Caco-2 (cell line): ENCODE measurements around the gene ATXN1. TPM values are rescaled to one million over a fixed set of nuclear protein-coding genes. Genes with fewer than 3 reads are reported as not detected.

ENCODE experiments used
- BruUV-seq: library from RNA; stranded (reverse); fragments of 400-500 nt; replicated peaks from 2 replicates; lab custom pipeline; 2021; lab: Mats Ljungman, UMichigan
- CTCF ChIA-PET: fragments of 300-600 bp; sonication (Branson Sonifier 250); formaldehyde crosslinking; loops from one replicate; lab custom pipeline; 2022; ENCODE audit warnings: antibody characterized with exemption; lab: Charles Lee
- POLR2A ChIA-PET: fragments of 300-600 bp; sonication (Branson Sonifier 250); formaldehyde crosslinking; loops from one replicate; lab custom pipeline; 2022; ENCODE audit warnings: antibody characterized with exemption; lab: Charles Lee
- DNase-seq, 2 experiments: peaks; one replicate each; pipeline versions ENCODE4 v3.0.0 to v3.0.0-alpha.2; 2020 to 2022
- H3K27me3 ChIP-seq: replicated peaks from 2 replicates; pipeline ENCODE4 v1.6.0; 2011; ENCODE audit warnings: low read length; ENCODE audit not compliant: control insufficient read depth, insufficient read depth
- H3K36me3 ChIP-seq: 2 replicates; pipeline ENCODE4 v1.5.1; 2011; ENCODE audit warnings: low read length; ENCODE audit not compliant: control insufficient read depth, insufficient read depth
- H3K4me1 ChIP-seq: fragments of 250-450 bp; sonication (Bioruptor Pico); 2 replicates; pipeline ENCODE4 v1.5.1; 2020; ENCODE audit warnings: mild to moderate bottlenecking
- H3K4me3 ChIP-seq: 2 replicates; pipeline ENCODE4 v1.5.1; 2011; ENCODE audit warnings: low read depth, mild to moderate bottlenecking, control low read depth, low read length
- H3K9me3 ChIP-seq: fragments of 250-450 bp; sonication (Bioruptor Pico); 2 replicates; pipeline ENCODE4 v1.5.1; 2020; ENCODE audit warnings: mild to moderate bottlenecking, moderate library complexity
- H3K27ac Mint-ChIP-seq: one replicate; pipeline ENCODE4 v1.8.0; 2022; ENCODE audit warnings: mixed read lengths; ENCODE audit not compliant: unreplicated experiment
- H3K27me3 Mint-ChIP-seq: one replicate; pipeline ENCODE4 v1.8.0; 2022; ENCODE audit warnings: mixed read lengths; ENCODE audit not compliant: insufficient read depth, unreplicated experiment
- H3K36me3 Mint-ChIP-seq: one replicate; pipeline ENCODE4 v1.8.0; 2022; ENCODE audit warnings: mild to moderate bottlenecking, mixed read lengths; ENCODE audit not compliant: insufficient read depth, unreplicated experiment
- H3K4me1 Mint-ChIP-seq: one replicate; pipeline ENCODE4 v1.8.0; 2022; ENCODE audit warnings: low read depth, mixed read lengths; ENCODE audit not compliant: unreplicated experiment
- H3K4me3 Mint-ChIP-seq: one replicate; pipeline ENCODE4 v1.8.0; 2022; ENCODE audit warnings: mild to moderate bottlenecking, moderate library complexity, mixed read lengths; ENCODE audit not compliant: unreplicated experiment
- H3K9me3 Mint-ChIP-seq: one replicate; pipeline ENCODE4 v1.8.0; 2022; ENCODE audit warnings: mixed read lengths; ENCODE audit not compliant: unreplicated experiment
- intact Hi-C: fragments of 100-400 bp; cut with micrococcal nuclease; formaldehyde crosslinking; loops from one replicate; pipeline ENCODE4 v1.10.0; 2022; ENCODE audit not compliant: unreplicated experiment
- total RNA-seq: library from RNA; stranded (reverse); gene quantifications from 2 replicates; pipeline ENCODE4 v1.2.3, GENCODE V29; 2022
- TF ChIP-seq, protein P1 (sequence below), 2 experiments: fragments of 200-600 bp in 1 of 2; IDR thresholded peaks; 1 replicate in 1 of 2; 2 replicates in 1 of 2; pipeline versions ENCODE4 v1.5.1 to v1.8.0; 2011 to 2022; ENCODE audit warnings: antibody characterized with exemption in 1 of 2, control low read depth in 1 of 2, inconsistent platforms in 1 of 2, low read depth in 1 of 2, low read length in 1 of 2, mild to moderate bottlenecking in 1 of 2, moderate library complexity in 1 of 2; ENCODE audit not compliant: insufficient read depth in 1 of 2, severe bottlenecking in 1 of 2, unreplicated experiment in 1 of 2

ATXN1 gene
- total RNA-seq, 1 experiment from 2014 or later = 14.2 TPM

- intact Hi-C loops = no loop called here
- no peaks in the 10 kb centered on the region for H3K27me3 ChIP-seq
- H3K4me3 ChIP-seq = no peak overlapping the region
- Mint-ChIP-seq H3K27me3 (no peaks in the 10 kb centered on the region), H3K36me3 (no peaks in the 10 kb centered on the region), H3K27ac (no peak overlapping the region), H3K9me3 (no peaks in the 10 kb centered on the region), H3K4me1 (no peaks in the 10 kb centered on the region), H3K4me3 (no peak overlapping the region)
- TF ChIP-seq, protein P1, sequence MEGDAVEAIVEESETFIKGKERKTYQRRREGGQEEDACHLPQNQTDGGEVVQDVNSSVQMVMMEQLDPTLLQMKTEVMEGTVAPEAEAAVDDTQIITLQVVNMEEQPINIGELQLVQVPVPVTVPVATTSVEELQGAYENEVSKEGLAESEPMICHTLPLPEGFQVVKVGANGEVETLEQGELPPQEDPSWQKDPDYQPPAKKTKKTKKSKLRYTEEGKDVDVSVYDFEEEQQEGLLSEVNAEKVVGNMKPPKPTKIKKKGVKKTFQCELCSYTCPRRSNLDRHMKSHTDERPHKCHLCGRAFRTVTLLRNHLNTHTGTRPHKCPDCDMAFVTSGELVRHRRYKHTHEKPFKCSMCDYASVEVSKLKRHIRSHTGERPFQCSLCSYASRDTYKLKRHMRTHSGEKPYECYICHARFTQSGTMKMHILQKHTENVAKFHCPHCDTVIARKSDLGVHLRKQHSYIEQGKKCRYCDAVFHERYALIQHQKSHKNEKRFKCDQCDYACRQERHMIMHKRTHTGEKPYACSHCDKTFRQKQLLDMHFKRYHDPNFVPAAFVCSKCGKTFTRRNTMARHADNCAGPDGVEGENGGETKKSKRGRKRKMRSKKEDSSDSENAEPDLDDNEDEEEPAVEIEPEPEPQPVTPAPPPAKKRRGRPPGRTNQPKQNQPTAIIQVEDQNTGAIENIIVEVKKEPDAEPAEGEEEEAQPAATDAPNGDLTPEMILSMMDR (IDR thresholded peaks at IDR 0.05; ENCODE audit: insufficient read depth in 1 of 2, low read depth in 1 of 2, low read length in 1 of 2, severe bottlenecking in 1 of 2, unreplicated experiment in 1 of 2) = no peak
- H3K36me3 ChIP-seq = no peaks in the 10 kb centered on the region
- ChIA-PET POLR2A (no interaction called here), CTCF (no interaction called here)
- H3K4me1 ChIP-seq = no peaks in the 10 kb centered on the region
- no TSS peak for BruUV-seq
- DNase-seq = no peak
- no peaks in the 10 kb centered on the region for H3K9me3 ChIP-seq
Observed at GRCh38 chr6:16301511-16301910, 459.7 kb downstream of the ATXN1 start.

DNA sequence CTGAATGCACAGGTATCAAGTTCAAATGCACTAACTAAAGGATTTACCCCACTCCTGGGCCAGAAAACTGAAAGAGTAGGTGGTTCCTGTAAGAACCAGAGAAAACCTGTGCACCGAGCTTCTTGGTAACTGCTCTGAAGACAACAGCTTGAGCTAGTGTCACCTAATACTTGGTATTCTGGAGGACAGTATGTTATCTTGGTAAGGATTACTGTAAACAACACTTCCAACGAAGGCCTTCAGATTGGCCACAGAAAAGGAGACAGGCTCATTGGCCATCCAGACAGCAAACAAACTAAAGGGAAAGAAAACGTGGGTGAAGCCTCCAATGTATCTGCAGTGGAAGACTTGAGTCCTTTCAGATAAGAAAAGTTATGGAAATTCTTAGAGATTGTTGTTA lies 461.4 kb downstream of the ATXN1 start:
- no peaks in the 10 kb centered on the region for H3K4me1 Mint-ChIP-seq
- H3K4me3 Mint-ChIP-seq = no peak overlapping the region
- TF ChIP-seq, protein P1 (IDR thresholded peaks at IDR 0.05; ENCODE audit: insufficient read depth in 1 of 2, low read depth in 1 of 2, low read length in 1 of 2, severe bottlenecking in 1 of 2, unreplicated experiment in 1 of 2) = no peak
- ChIA-PET CTCF (no interaction called here), POLR2A (no interaction called here)
- H3K27ac Mint-ChIP-seq = no peak overlapping the region
- no peak for DNase-seq
- intact Hi-C loops = no loop called here
- H3K36me3 ChIP-seq = no peaks in the 10 kb centered on the region
- no peaks in the 10 kb centered on the region for H3K27me3 Mint-ChIP-seq
- H3K9me3 ChIP-seq = no peaks in the 10 kb centered on the region
- H3K4me1 ChIP-seq = no peaks in the 10 kb centered on the region
- H3K36me3 Mint-ChIP-seq = no peaks in the 10 kb centered on the region
- H3K27me3 ChIP-seq = no peaks in the 10 kb centered on the region
- H3K4me3 ChIP-seq = no peak overlapping the region
- no peaks in the 10 kb centered on the region for H3K9me3 Mint-ChIP-seq
- no TSS peak for BruUV-seq

DNA sequence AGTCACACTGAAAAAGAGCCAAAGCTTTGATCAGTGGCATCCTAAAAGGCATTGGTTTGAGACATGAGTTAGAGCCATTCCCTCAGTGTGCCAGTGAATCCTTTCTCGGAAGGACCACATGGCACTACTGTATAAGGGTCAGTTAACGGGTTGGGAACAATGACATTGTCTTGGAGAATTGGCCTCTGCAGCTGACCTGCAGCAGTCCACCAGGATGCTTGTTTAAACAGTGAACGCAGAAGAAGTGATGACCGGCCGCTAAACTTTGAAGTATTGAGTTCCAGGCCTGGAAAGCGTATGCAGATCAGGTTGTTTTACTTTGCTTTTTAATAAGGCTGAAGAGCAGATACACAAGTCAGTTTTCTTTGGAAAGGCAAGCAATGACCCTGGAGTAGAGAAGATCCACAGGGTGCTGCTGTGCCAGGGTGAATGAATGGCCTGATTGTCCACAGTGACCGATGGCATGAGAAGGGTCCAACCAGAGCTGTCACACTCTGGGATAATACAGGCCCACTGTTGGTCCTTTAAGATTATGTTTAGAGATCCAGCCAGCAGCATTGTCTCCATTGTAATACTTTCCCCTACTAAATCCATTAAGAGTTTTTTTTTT lies 465.1 kb downstream of the ATXN1 start:
- H3K27me3 Mint-ChIP-seq = no peaks in the 10 kb centered on the region
- CTCF ChIA-PET = no interaction called here
- no peaks in the 10 kb centered on the region for H3K4me1 Mint-ChIP-seq
- no peak overlapping the region for H3K4me3 Mint-ChIP-seq
- H3K9me3 Mint-ChIP-seq = no peaks in the 10 kb centered on the region
- POLR2A ChIA-PET = no interaction called here
- H3K4me1 ChIP-seq = no peaks in the 10 kb centered on the region
- H3K36me3 Mint-ChIP-seq = no peaks in the 10 kb centered on the region
- BruUV-seq = no TSS peak
- H3K27me3 ChIP-seq = no peaks in the 10 kb centered on the region
- TF ChIP-seq, protein P1 (IDR thresholded peaks at IDR 0.05; ENCODE audit: insufficient read depth in 1 of 2, low read depth in 1 of 2, low read length in 1 of 2, severe bottlenecking in 1 of 2, unreplicated experiment in 1 of 2) = no peak
- H3K36me3 ChIP-seq = no peaks in the 10 kb centered on the region
- no peak overlapping the region for H3K4me3 ChIP-seq
- no peak for DNase-seq
- intact Hi-C loops = no loop called here
- no peaks in the 10 kb centered on the region for H3K9me3 ChIP-seq
- H3K27ac Mint-ChIP-seq = no peak overlapping the region
